Measurements from ENCODE around the gene HIPK2.

DNA sequence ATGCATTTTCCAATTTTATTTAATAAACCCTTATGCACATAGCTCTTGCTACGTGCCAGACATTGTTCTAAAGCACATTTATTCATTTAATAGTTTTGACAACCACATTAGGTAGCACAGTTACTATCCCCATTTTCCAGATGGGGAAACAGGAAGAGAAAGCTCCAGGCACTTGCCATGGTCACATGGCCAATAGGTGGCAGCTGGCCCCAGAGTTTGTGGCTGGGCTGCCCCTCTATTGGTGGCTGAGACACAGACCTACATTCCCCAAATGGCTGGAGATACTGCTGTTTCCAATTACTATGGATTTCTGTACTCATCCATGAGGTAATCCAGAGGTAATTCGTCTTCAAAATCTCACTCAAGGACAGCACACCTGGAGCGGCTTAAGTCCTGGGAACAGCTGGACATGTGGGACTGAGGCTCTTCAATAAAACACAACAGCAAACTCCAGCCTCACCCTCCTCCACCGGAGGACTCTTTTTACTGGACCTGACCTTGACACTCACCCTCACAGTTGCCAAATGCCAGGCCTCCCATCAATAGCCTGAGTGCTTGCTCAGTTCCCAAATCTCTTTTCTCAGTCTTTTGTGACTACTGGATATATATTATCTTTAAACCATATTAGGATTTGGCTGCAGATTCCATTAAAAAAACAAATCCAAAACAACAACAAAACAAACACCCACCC is 148.3 kb downstream of the HIPK2 start:
- TF ChIP-seq POLR2AphosphoS5 (IDR thresholded peaks at IDR 0.05) (no peak), POLR2A (IDR thresholded peaks at IDR 0.05) (no peak), EP300 (IDR thresholded peaks at IDR 0.05) (no peak)
- TF ChIP-seq, protein P1, sequence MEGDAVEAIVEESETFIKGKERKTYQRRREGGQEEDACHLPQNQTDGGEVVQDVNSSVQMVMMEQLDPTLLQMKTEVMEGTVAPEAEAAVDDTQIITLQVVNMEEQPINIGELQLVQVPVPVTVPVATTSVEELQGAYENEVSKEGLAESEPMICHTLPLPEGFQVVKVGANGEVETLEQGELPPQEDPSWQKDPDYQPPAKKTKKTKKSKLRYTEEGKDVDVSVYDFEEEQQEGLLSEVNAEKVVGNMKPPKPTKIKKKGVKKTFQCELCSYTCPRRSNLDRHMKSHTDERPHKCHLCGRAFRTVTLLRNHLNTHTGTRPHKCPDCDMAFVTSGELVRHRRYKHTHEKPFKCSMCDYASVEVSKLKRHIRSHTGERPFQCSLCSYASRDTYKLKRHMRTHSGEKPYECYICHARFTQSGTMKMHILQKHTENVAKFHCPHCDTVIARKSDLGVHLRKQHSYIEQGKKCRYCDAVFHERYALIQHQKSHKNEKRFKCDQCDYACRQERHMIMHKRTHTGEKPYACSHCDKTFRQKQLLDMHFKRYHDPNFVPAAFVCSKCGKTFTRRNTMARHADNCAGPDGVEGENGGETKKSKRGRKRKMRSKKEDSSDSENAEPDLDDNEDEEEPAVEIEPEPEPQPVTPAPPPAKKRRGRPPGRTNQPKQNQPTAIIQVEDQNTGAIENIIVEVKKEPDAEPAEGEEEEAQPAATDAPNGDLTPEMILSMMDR (IDR thresholded peaks at IDR 0.05): no peak
